ENCODE results near the gene CDH16.

CDH16 gene

DNA sequence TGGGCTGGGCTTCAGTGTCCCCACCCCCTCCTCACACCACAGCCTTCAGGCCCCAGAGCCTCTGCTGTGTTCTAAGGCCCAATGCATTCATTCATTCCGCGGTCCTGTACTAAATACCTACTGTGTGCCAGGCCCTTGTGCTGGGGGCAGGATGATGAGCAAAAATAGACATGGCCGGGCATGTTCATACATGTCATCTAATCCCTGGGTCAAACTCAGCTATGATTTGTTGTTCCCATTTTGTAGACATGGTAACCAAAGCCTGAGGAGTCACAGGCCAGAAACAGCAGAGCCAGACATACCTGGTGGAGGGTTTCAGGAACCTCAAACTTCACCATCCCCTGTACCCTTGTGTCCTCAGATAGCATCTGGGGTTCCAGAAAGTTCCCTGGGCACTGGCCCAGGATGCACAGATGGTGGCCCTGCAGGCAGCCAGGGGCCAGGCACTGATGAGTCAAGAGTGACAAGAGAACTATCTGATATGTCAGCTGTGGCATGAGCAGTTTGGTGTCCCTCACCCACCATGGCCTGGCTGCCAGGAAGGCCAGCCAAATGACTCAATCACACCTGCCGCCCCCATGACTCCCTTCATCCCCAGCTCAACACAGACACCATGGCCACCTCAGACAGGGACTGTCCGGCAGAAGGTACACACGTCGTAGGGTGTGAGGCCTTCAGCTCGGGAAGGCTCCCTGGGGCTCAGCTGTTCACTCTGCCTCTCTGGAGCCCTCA lies 9.4 kb upstream of the CDH16 start:
- DNase-seq (ENCODE audit: low read depth in 2 of 2) = no peak

DNA sequence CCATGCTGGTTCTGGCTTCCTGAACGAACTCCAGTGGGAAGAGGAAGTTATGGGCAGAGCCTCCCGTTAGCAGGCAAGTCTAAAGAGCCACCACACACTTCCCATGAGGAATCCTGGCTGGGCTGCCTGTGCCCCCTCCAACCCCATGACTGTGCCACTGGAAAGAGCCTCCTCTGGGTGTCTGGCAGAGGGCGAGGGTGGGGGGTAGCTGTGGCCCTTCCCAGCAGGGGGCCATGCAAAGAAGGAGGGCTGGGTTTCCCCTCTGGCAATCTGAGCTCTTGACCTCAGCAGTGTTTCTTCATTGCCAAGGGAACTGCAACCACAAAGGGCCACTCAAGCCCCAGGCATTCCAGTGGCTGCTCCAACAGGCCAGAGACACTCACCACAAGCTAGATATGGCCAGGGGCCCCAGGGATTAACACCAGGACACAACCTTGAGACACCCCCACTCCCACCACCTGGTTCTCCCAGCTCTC lies 8.3 kb upstream of the CDH16 start:
- no peak for DNase-seq (ENCODE audit: low read depth in 2 of 2)

DNA sequence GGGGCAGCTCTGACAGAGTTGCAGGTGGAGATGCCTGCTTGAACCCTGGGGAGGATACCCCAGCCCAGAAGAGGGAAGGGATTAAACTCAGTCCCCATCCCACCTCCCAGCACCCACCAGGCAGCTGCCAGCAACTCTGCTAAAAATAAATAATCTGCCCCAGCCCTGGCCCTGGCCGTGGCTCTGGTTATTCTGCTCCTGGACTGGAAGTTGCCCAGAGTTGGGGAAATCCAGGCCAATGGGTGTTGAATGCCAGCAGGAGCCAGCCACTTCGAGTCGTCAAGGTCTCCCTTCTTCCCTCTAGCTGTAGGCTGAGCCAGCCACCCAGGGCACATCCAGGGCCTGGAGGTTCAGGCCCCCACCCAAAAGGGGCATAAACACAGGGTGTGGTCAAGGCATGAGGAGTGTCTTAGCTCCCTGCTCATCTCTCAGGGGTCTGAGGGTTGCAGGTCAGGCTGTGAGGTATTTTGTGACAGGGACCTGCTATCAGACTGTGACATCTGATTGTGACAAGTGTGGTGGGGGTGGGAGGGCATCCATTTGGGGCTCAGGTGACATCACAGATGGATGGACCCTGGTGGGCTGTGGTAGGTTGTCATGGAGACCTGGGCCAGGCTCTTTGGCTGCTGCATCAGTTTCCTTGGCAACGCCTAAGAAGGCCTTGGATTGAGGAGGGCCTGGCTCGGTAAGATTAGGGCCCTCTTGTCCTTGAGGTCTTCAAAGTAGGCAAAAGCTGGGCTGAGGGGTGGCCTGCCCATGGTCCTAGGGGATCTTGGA lies 7.7 kb upstream of the CDH16 start:
- no peak for DNase-seq (ENCODE audit: low read depth in 2 of 2)

DNA sequence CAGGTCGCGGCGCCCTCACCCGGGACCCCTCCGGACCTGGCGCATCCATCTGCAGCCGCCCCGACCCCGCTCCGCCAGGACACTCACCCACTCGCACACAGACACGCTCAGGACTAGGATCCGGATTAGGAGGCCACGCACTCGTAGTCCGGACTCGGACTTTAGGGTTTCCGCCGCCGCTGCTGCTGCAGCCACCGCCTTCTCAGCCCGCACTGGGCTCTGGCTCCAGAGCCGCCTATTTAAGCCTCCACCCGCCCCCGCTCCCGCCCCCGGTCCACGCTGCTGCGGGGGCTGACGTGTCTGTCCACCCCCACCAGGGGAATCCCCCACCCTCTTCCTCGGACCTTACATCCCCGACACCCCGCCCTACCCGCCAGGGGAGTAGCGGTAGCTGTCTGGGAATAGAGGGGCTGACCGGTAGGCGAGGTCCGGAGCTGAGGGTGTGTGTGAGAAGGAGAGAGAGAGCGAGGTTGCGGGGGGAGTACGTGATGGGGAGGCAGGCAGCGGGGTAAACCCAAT lies 6.7 kb upstream of the CDH16 start, which contains the start of gene RRAD:
RRAD (minus strand) TSS at position 214 of the 519 bp plus-strand sequence. CDS start 356 bp downstream, outside the sequence.
- no peak for DNase-seq (ENCODE audit: low read depth in 2 of 2)

DNA sequence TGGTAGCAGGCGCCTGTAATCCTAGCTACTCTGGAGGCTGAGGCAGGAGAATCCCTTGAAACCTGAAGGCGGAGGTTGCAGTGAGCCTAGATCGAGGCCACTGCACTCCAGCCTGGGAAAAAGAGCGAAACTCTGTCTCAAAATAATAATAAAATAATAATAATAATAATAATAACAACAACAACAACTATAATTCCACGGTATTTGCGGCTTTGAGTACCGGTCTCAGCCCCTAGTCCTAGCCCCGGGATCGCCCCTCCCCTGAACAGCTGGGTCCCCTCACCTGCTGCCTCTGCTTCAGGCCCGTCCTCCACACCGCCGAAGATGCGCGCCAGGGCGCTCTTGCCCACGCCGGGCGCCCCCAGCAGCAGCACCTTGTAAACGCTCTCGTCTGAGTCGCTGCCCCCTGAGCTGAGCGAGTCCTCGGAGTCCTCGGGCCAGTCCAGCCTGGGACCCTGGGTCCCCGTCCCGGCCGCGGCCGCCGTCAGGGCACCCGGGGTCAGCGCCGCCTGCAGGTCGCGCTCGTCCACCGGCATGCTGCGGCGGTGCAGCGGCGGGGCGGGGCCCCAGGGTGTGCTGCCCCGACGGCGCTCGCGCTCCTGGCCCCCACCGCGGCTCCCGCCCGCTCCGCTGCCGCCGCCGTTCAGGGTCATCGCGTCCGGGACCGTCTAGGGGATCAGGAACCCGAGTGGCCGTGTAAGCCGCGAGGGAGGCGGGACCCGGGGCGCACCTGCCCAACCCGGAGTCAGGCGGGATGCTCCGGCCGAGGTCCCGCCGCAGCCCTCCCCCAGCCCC lies 6.0 kb upstream of the CDH16 start:
- DNase-seq (ENCODE audit: low read depth in 2 of 2) = no peak

DNA sequence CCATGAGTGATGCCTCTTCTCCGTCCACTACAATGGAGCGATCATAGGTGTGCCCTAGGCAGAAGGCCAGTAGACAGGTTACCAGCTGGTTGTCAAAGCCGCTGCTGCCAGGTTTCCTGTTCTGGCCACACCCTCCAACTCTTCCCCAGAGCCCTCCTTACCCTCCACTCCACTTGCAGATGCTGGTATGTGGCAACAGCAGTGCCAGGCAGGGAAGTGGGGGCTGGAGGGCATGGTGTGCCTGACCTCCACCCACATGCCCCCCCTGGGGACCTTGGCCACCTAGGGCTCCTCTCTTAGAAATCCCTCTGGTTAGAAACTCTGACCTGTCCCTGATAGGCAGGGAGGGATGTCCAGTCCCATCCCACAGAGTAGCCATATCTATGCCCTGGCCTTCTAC lies 5.2 kb upstream of the CDH16 start:
- DNase-seq (ENCODE audit: low read depth in 2 of 2) = no peak

DNA sequence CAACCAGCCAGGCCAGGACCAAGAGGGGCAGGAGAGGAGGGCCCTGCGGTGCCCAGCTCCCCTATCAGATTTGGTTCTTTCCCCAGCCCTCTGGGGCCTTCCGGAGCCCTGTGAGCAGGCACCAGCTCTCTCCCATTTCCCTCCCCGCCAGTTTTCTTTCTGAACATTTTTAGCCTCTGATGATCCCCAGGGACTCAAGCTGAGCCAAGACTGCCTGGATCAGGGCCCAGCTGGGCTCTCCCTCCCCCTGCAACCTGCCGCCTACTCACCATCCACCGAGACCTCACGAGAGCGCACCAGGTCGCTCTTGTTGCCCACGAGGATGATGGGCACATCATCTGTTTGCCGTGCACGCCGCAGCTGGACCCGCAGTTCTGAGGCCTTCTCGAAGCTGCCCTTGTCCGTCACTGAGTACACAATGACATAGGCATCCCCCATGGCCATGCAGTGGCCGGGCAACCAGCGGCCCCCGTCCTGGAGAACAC lies 4.6 kb upstream of the CDH16 start:
- no peak for DNase-seq (ENCODE audit: low read depth in 2 of 2)

DNA sequence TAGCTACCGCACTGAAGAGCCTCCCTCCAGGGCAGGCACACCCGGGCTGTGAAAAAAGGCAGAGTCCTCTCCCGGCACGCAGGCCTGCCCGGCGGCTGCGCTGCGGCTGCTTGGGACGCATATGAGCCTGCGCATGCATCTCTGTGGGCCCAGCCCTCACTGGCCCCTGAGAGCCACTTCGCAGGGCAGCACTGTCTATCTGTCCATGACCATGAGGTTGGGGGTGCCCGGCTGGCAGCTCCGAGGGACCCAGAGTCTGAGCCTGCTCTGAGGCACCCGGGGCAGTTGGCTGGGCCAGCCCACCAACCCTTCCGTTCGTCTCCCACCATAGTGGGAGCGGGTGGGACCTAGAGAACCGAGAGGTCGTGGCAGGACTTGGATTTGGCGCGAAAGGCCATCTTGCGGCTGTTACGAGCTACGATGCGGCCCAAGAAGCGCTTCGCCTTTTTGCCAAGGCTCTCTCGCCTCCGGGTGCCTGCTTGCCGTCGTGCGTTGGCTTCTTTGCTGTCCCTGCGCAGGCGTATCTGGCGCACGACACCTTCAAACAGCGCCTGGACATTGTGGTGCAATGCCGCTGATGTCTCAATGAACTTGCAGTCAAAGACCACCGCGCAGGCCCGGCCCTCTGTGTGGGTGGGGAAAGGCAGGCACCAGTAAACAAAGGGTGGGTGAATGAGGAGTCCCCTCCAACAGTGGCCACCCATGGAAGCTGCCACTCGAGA lies 3.2 kb upstream of the CDH16 start:
- no peak for DNase-seq (ENCODE audit: low read depth in 2 of 2)

DNA sequence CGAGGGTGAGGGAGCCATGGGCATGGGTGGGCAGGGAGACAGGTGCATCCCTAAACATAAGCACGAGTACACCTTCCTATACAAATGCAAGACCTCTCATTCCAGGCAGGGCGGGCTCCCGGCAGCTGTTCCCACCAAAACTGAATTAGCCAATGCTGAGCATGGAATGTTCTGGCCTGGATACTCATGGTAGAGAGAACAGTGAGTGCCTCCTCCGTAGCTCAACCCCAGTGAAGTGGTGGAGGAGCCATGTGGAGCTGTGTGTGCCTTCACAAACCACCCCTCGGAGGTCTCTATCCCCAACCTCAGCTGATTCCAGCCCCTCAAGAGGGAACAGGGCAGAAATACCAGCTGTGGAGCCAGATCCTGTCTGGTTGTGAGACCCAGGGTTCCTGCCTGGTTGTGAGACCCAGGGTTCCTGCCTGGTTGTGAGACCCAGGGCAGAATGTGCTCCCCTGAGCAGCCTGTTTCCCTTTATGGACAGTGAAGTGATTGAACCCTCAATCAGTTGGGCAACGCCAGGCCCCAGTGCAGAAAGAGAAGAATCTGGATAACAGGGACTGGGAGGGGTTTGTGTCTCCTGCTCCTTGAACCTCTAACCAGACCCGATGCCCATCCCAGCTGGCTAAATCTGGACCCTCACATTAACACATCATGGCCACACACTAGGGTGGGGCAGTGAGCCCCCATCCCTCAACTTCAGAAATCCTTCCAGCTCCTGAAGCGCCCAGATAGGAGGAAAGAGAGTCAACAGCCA lies 2.4 kb upstream of the CDH16 start:
- DNase-seq (ENCODE audit: low read depth in 2 of 2) = no peak

DNA sequence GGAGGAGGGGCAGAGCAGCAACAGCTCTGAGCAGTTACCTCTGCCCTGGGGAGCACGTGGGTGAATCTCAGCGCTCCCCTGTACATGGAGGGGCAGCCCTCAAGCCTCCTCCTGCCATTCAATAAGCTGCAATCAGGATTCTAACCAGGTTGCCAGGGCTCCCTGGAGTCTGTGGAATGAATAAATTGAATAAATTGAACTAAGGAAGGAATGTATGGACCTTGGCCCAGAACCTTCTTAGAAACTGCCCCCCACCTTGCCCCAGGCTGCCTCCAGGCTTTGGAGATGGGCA lies 1.6 kb upstream of the CDH16 start:
- no peak for DNase-seq (ENCODE audit: low read depth in 2 of 2)

DNA sequence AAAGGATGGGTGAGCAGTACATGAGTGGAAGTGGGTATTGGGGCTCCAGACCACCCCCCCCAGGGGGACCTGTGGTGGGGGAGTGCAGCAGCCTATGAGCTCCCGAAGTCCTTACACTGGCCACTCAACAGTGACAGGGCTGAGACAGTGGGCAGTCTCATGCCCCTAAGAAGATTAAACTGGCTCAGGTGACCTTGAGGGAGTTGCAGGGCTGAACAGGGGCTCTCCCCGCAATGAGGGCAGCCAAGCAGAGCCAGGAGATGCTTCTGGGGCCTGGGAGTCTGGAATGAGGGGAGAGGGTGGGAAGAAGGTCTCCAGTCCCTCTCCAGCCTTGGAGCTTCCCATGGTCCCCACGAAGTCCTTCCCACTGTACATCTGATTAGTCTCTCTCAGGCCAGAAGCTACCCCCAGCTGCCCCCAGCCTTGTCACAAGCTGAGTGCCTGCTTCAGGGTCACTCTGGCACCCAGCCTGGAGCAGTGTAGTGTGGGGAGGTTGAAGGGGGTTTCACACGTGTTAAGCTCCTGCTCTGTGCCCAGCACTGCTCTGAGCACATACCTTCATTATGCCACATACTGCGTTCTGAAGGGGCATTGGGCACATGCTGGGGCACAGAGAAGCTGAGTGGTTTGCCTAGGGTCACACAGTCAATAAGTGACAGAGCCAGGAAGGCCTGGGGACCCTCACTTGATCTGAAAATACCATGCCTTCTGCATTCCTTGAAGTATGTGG lies 1.0 kb upstream of the CDH16 start:
- DNase-seq (ENCODE audit: low read depth in 2 of 2) = no peak

DNA sequence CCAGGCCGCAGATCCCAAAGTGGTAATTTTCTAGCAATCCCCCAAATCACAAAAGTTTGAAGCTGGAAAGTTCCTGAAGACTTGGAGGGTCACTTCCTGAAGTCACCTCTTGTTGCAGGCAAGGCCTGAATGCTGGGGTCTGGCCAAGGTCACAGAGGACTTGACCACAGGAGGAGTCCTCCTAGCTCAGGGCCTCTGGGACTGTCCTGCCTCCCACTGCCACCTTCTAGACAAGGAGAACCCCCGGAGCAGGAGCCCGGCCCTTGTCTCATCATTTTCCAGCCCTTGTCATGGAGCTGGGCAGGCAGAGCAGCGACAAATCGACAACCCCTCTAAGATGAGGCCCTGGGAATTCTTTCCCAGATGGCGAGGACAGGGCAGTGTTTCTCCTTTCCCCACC lies 330 bp downstream of the CDH16 start:
- no peak for DNase-seq (ENCODE audit: low read depth in 2 of 2)

DNA sequence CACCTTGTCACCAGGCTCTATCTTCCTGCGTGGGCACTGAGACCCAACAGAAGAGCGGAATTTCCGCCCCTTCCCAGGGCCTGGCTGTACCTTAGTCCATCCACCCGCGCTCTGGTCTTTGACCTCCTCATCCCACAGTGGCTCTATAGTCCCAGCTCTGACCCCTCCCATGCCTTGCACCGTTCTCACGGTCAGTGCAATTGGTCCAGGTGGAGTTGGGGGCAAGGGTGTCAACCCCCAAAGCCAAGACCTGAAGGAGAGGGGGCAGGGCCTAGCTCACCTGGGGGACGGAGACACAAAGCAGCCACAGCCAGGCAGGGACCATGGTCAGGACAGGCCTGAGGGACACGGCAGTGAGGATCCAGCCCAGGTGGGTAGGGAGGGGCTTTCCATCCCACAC lies 944 bp downstream of the CDH16 start:
- DNase-seq (ENCODE audit: low read depth in 2 of 2) = no peak

DNA sequence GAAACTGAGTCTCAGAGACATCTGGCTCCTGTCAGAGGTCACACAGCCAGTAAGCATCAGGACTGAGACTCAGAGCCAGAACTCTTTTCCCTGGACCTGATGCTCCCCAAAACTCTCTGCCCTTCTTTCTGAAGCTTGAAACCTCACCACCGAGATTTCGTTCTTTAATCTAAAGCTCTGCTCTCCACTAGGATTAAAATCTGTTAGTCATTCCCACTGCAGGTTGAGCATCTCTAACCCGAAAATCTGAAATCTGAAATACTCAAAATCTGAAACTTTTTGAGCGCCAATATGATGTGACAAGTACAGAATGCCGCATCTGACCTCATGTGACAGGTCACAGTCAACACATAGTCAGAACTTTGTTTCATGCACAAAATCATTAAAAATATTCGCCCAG lies 2.2 kb downstream of the CDH16 start:
- DNase-seq (ENCODE audit: low read depth in 2 of 2) = no peak

DNA sequence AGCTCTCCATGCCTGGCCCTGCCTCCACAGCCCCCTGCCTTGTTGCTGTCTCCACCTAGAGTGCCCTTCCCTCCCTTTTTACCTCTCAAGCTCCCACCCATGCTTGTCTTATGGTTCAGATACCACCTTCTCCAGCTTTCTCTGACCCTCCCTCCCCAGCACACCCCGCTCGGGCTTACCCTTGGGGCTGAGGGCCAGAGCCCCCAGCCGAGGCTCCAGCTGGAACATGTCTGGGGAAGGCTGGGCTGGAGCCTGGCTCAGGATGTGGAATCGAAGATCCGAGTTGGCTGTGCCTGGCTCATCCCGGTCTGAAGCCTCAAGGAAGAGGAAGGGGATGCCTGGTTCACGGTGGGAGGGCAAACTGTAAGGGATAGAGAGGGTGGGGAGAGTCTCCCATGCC lies 3.6 kb downstream of the CDH16 start:
- no peak for DNase-seq (ENCODE audit: low read depth in 2 of 2)

DNA sequence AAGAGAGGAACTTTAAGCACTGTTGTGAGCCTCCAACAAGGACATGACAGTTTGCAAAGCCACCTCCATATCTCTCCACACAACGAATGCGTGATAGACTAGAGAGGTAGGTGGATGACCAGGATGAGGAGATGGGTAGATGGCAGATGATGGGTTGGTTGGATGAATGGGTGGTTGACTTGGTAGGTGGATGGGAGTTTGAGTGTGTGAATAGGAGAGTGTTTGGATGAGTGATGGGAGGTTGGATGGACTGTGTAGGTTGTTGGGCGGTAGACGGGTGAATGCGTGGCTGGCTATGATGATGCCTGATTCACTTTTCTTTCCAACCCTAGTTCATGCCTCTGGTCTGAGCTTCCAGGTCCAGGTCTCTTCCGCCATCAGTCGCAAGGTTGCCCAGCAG lies 4.1 kb downstream of the CDH16 start:
- no peak for DNase-seq (ENCODE audit: low read depth in 2 of 2)

DNA sequence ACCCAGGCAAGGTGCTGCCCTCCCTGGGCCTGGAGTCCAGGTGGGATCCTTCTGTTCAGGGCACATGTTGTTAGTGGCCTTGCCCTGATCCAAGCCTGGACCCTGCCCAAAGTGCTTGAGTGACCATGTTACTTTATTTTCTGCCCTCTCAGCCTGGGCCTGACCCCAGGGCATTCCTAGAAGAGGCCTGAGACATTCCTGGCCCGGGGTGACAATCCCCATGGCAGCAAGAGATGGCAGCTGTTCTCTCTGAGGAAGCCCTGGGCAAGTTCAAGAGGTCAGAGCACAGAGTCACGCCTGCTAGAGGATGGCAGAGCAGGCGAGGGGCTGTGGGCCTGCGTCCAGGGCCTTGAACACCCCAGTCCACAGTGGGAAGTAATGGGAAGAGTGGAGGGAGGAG lies 5.0 kb downstream of the CDH16 start:
- DNase-seq (ENCODE audit: low read depth in 2 of 2) = no peak

DNA sequence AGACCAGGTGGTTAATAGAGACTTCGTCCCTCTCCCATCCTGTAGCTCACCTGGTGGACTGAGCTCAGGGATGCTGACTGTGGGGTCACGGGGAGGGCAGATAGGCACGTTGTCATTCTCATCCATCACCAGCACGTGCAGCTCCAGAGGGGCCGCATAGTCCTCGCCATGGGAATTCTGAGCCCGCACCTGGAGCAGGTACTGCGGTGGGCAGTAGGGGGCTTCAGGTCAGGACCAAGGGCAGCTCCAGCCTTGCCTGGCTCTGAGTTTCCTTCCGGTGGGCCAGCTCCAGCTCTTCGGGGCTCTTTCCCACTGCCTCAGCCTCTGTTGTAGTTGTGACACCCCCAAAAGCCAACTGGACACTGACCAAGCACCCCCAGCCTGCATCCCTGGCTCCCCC lies 5.6 kb downstream of the CDH16 start:
- DNase-seq (ENCODE audit: low read depth in 2 of 2) = no peak

DNA sequence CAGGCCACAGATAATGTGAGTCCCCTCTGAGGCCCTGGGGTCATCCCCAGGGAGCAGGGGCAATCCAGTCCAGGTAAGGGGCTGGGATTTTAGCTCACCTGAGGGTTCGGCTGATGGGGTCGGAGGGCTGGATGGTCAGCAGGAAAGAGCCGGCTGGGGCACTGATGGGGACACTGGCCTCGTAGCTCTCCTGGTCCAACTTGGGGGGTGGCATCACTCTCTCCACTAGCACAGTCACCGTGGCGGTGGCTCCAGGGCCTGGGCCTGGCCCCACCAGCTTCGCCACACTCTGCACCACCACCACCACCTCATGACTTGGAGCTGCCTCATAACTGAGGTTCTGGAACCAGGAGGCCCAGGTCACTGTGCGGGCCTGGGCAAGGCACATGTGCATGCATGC lies 6.9 kb downstream of the CDH16 start:
- no peak for DNase-seq (ENCODE audit: low read depth in 2 of 2)

DNA sequence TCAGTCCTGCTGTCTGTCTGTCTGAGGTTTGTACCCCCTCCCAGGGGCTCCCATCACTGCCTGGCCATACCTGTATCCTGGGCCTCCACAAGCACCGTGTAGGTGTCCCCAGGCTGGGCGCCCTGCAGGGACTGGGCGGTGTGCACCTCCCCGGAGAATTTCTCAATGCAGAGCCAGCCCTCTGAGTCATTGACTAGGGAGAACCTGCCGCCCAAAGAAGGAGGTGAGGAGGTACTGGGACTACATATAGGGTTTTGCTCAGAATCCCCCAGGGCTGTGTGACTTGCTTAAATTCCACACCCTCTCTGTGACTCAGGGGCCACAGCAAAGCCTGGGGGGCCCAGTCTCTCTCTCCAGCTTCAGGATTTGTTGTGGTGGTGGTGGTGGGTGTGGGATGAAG lies 7.6 kb downstream of the CDH16 start:
- no peak for DNase-seq (ENCODE audit: low read depth in 2 of 2)
